HepG2 (cell line): ENCODE measurements around the gene CCDC57. TPM values are rescaled to one million over a fixed set of nuclear protein-coding genes. Genes with fewer than 3 reads are reported as not detected.

ENCODE experiments used
- ATF4 ChIP-seq, 2 experiments: fragments of 450-650 bp in 1 of 2; sonication (generic) in 1 of 2; formaldehyde crosslinking; IDR thresholded peaks; 2 replicates each; pipeline versions ENCODE4 v1.5.0 to v1.8.0; 2020 to 2022; ENCODE audit warnings: mild to moderate bottlenecking in 1 of 2, missing genetic modification reagents in 1 of 2
- CBFB ChIP-seq: sonication (generic); formaldehyde crosslinking; IDR thresholded peaks from 2 replicates; pipeline ENCODE4 v1.4.0; 2020; ENCODE audit warnings: missing genetic modification reagents
- HCFC1 ChIP-seq: fragments of 150-350 bp; IDR thresholded peaks from 2 replicates; pipeline ENCODE4 v1.6.1; 2014; ENCODE audit warnings: low read depth, low read length
- LRRFIP1 ChIP-seq: sonication (generic); formaldehyde crosslinking; conservative IDR thresholded peaks from 2 replicates; pipeline ENCODE4 v1.4.0; 2020; ENCODE audit warnings: missing genetic modification reagents
- MAFG ChIP-seq: sonication (generic); formaldehyde crosslinking; IDR thresholded peaks from 2 replicates; pipeline ENCODE4 v1.5.1; 2020; ENCODE audit warnings: mild to moderate bottlenecking, missing genetic modification reagents
- MYNN ChIP-seq: sonication (generic); formaldehyde crosslinking; IDR thresholded peaks from 2 replicates; pipeline ENCODE4 v1.4.0; 2020; ENCODE audit warnings: mild to moderate bottlenecking, low read depth, missing genetic modification reagents
- NFE2 ChIP-seq: sonication (generic); formaldehyde crosslinking; IDR thresholded peaks from 2 replicates; pipeline ENCODE4 v1.4.0; 2020; ENCODE audit warnings: missing genetic modification reagents
- NR2C2 ChIP-seq: sonication (generic); formaldehyde crosslinking; IDR thresholded peaks from 2 replicates; pipeline ENCODE4 v1.4.0; 2020; ENCODE audit warnings: missing genetic modification reagents, mild to moderate bottlenecking, moderate library complexity, borderline replicate concordance
- PHF21A ChIP-seq: sonication (generic); formaldehyde crosslinking; IDR thresholded peaks from 2 replicates; pipeline ENCODE4 v1.5.0; 2020; ENCODE audit warnings: mild to moderate bottlenecking, missing genetic modification reagents
- REPIN1 ChIP-seq: sonication (generic); formaldehyde crosslinking; IDR thresholded peaks from 2 replicates; pipeline ENCODE4 v1.8.0; 2022; ENCODE audit warnings: missing genetic modification reagents, low read depth, mild to moderate bottlenecking, borderline replicate concordance
- SPEN ChIP-seq: sonication (generic); formaldehyde crosslinking; IDR thresholded peaks from 2 replicates; pipeline ENCODE4 v1.5.1; 2020; ENCODE audit warnings: low read depth, mild to moderate bottlenecking, missing genetic modification reagents
- TIGD3 ChIP-seq: sonication (generic); formaldehyde crosslinking; IDR thresholded peaks from 2 replicates; pipeline ENCODE4 v1.5.1; 2020; ENCODE audit warnings: mild to moderate bottlenecking, missing genetic modification reagents, borderline replicate concordance
- TMF1 ChIP-seq: sonication (generic); formaldehyde crosslinking; IDR thresholded peaks from 2 replicates; pipeline ENCODE4 v1.8.1; 2022; ENCODE audit warnings: low read depth, missing genetic modification reagents
- YEATS4 ChIP-seq: sonication (generic); formaldehyde crosslinking; IDR thresholded peaks from 2 replicates; pipeline ENCODE4 v1.4.0; 2020; ENCODE audit warnings: missing genetic modification reagents, borderline replicate concordance
- ZFY ChIP-seq: sonication (generic); formaldehyde crosslinking; IDR thresholded peaks from 2 replicates; pipeline ENCODE4 v1.4.0; 2020; ENCODE audit warnings: missing genetic modification reagents
- ZNF160 ChIP-seq: sonication (generic); formaldehyde crosslinking; IDR thresholded peaks from 2 replicates; pipeline ENCODE4 v1.8.0; 2022; ENCODE audit warnings: mild to moderate bottlenecking, inconsistent platforms, missing genetic modification reagents
- ZNF232 ChIP-seq: sonication (generic); formaldehyde crosslinking; IDR thresholded peaks from 2 replicates; pipeline ENCODE4 v1.4.0; 2020; ENCODE audit warnings: missing genetic modification reagents, borderline replicate concordance
- ZNF430 ChIP-seq: sonication (generic); formaldehyde crosslinking; IDR thresholded peaks from 2 replicates; pipeline ENCODE4 v1.9.0; 2021; ENCODE audit warnings: mild to moderate bottlenecking, missing genetic modification reagents
- ZNF605 ChIP-seq: sonication (generic); formaldehyde crosslinking; IDR thresholded peaks from 2 replicates; pipeline ENCODE4 v1.8.0; 2022; ENCODE audit warnings: mild to moderate bottlenecking, missing genetic modification reagents
- ZNF615 ChIP-seq: sonication (generic); formaldehyde crosslinking; IDR thresholded peaks from 2 replicates; pipeline ENCODE4 v1.5.0; 2020; ENCODE audit warnings: mild to moderate bottlenecking, missing genetic modification reagents, borderline replicate concordance
- ZSCAN9 ChIP-seq: IDR thresholded peaks from 2 replicates; pipeline ENCODE4 v1.6.1; 2016; ENCODE audit warnings: borderline replicate concordance
- polyA plus RNA-seq, 8 experiments: library from polyadenylated mRNA; depleted of rRNA in 3 of 8; stranded (reverse) in 7 of 8; unstranded in 1 of 8; fragments of >200 nt; fragmentation: Illumina TruSeq in 4 of 8; extraction: Trizol in 4 of 8; gene quantifications; 2 replicates each; pipeline versions ENCODE4 v1.2.1 to v1.2.3, GENCODE V29; 2011 to 2016; ENCODE audit warnings: low read depth in 4 of 8, missing spikeins in 1 of 8, mixed read lengths in 1 of 8; ENCODE audit not compliant: insufficient read depth in 1 of 8
- total RNA-seq, 5 experiments: library from RNA; depleted of rRNA; stranded (reverse); fragments of >200 nt; fragmentation: Illumina TruSeq; extraction: Trizol; gene quantifications; 2 replicates each; pipeline ENCODE4 v1.2.3, GENCODE V29; 2016; ENCODE audit warnings: low read depth in 1 of 5
- TF ChIP-seq, protein P1 (sequence below): sonication (generic); formaldehyde crosslinking; IDR thresholded peaks from 2 replicates; pipeline ENCODE4 v1.9.0; 2021; ENCODE audit warnings: missing genetic modification reagents, borderline replicate concordance

The CCDC57 gene
- total and polyA plus RNA-seq, 2 of the 13 experiments (the other 11 are each of a cell fraction or from before 2014, with no cell fraction given): 59.3 to 59.9 TPM

DNA sequence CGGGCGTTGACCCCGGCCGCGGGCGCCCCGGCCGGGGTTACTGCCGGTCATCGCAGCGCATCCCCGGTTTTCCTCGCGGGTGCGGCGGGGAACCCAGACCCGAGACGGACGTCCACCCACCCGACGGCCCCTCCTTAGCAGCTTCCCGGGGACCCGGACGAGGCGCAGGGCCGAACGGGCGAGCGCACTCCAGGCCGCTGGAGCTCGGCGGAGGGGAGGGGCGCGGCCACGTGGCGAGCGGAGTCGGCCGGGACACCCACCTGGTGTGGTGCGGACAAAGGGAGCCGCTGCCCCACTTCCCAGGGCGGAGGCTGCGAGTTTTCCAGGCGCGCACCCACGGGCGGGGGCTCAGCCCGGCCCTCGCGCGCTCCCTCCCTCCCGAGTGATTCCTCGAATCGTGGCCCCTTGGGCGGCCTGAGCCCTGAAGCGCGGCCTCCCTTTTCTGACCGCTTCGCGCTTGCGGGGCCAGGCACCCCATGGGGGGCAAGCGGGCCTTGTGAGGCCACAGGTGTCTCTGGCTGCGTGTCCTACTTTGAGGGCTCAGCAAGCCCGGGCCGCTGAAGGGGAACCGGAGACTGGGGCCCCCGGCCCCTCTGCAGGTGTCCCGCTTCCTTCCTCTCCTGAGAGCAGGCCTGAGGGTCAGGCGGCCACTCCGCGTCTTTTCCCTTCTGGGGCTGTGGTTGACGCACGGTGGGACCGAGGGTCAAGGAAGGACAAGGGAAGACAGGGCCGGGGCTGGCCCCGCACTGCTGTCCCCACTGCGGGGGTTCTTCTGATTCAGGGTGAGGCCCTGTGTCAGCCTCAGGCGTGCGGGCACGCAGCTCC lies 113.5 kb downstream of the CCDC57 start (continued):
- TF ChIP-seq TIGD3 (CRISPR knock-in tag) (no peak), MAFG (CRISPR knock-in tag) (no peak), ZNF615 (no peak), CBFB (CRISPR knock-in tag) (0 out of 2 replicates have a peak, but pooled peaks have one; percentile 7), NR2C2 (CRISPR knock-in tag) (0 out of 2 replicates have a peak, but pooled peaks have one; percentile 37), ZFY (CRISPR knock-in tag) (peak; percentile 57), ZSCAN9 (CRISPR knock-in tag) (no peak), ZNF430 (CRISPR knock-in tag) (peak; percentile 80), ZNF160 (no peak), REPIN1 (CRISPR knock-in tag) (peak; percentile 18), ZNF605 (CRISPR knock-in tag) (peak; percentile 57; the same call in 1 of the 2 replicates), SPEN (CRISPR knock-in tag) (no peak), NFE2 (CRISPR knock-in tag) (no peak), ATF4 (CRISPR knock-in tag; IDR thresholded peaks at IDR 0.05) (no peak), MYNN (CRISPR knock-in tag) (no peak), ZNF232 (CRISPR knock-in tag) (no peak; the same call in 1 of the 2 replicates), HCFC1 (no peak), YEATS4 (no peak; the same call in 1 of the 2 replicates), PHF21A (no peak), TMF1 (CRISPR knock-in tag) (0 out of 2 replicates have a peak, but pooled peaks have one; percentile 7), LRRFIP1 (no peak)
- TF ChIP-seq, protein P1, sequence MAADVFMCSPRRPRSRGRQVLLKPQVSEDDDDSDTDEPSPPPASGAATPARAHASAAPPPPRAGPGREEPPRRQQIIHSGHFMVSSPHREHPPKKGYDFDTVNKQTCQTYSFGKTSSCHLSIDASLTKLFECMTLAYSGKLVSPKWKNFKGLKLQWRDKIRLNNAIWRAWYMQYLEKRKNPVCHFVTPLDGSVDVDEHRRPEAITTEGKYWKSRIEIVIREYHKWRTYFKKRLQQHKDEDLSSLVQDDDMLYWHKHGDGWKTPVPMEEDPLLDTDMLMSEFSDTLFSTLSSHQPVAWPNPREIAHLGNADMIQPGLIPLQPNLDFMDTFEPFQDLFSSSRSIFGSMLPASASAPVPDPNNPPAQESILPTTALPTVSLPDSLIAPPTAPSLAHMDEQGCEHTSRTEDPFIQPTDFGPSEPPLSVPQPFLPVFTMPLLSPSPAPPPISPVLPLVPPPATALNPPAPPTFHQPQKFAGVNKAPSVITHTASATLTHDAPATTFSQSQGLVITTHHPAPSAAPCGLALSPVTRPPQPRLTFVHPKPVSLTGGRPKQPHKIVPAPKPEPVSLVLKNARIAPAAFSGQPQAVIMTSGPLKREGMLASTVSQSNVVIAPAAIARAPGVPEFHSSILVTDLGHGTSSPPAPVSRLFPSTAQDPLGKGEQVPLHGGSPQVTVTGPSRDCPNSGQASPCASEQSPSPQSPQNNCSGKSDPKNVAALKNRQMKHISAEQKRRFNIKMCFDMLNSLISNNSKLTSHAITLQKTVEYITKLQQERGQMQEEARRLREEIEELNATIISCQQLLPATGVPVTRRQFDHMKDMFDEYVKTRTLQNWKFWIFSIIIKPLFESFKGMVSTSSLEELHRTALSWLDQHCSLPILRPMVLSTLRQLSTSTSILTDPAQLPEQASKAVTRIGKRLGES (CRISPR knock-in tag): 0 out of 2 replicates have a peak, but pooled peaks have one; percentile 18
